ENCODE data around the gene ASPN. TPM values are rescaled to one million over a fixed set of nuclear protein-coding genes. Genes with fewer than 3 reads are reported as not detected.

The ASPN gene
- total and polyA plus RNA-seq, 8 donors = 2.1 to 27.5 (median 5.2) TPM

DNA sequence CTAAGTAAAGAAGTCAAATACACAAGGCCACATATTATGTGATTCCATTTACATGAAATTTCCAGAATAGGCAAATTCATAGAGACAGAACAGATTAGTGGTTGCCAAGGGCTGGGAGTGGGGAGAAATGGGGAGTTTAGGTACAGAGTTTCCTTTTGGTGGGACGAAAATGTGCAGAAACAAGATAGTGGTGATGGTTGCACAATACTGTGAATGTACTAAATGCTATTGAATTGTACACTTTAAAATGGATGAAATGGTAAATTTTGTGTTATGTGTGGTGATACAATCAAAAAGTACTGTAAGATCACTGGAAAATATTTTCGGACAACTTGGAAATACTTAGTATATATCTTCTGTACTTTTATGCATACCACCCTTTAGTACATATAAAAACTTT, 38.5 kb upstream of the ASPN start:
- DNase-seq (no peak), ATAC-seq (no peak)
- Histone ChIP-seq H3K4me3 (no peak overlapping the region), H3K27ac (no peak overlapping the region), H3K36me3 (no peaks in the 10 kb centered on the region), H3K4me1 (no peaks in the 10 kb centered on the region), H3K27me3 (no peaks in the 10 kb centered on the region), H3K9me3 (no peaks in the 10 kb centered on the region)
- intact Hi-C loops (cut with DNase I) = no loop called here
- TF ChIP-seq CTCF (IDR thresholded peaks at IDR 0.05) = no peak

GRCh38 chr9:92518199-92518598, 35.9 kb upstream of the ASPN start:
- no peaks in the 10 kb centered on the region for H3K9me3 ChIP-seq
- H3K27ac ChIP-seq = no peak overlapping the region
- no peaks in the 10 kb centered on the region for H3K27me3 ChIP-seq
- intact Hi-C loops (cut with DNase I) = no loop called here
- H3K4me3 ChIP-seq = no peak overlapping the region
- no peaks in the 10 kb centered on the region for H3K4me1 ChIP-seq
- ATAC-seq (no peak), DNase-seq (no peak)
- H3K36me3 ChIP-seq = no peaks in the 10 kb centered on the region
- TF ChIP-seq CTCF (IDR thresholded peaks at IDR 0.05) = no peak

DNA sequence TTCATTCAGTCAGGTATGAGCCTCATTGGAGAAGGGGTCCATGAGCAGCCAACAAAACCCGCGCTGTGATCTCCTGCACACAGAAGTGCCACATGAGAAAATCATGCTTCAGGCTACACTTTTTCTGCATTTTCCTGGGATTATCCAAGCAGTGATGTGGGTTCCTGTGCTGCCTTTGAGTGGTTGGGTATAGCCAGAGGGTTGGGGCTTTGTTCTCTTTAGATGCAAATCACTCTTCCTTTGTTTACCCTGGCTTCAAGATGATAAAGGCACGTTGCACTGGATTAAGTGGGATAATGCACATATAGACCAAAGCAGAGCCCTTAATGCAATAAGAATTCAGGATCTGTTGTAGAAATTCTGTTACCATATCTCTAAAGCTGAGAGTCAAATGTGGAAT, 34.7 kb upstream of the ASPN start:
- TF ChIP-seq CTCF (IDR thresholded peaks at IDR 0.05) = no peak
- intact Hi-C loops (cut with DNase I) = no loop called here

DNA sequence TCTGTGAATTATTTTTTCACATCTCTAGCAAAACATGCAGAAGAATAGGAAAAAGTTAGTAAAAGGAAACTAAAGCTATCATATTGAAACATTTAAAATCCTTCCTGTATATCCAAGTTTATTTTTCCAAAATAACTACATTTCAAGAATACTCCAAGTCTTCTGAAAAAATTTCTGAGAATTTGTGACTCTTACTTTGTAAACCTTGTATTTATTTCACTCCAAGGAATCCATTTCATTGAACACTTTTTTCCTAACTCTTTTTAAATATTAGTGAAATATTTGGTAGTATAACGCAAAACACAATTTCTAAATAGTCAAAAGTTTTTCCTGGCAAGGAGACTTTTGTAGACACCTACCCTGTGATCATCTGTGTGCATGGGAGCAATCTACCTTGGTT, 34.2 kb upstream of the ASPN start:
- TF ChIP-seq CTCF (IDR thresholded peaks at IDR 0.05) = no peak
- intact Hi-C loops (cut with DNase I) = no loop called here
- ATAC-seq (no peak), DNase-seq (no peak)
- H3K36me3 ChIP-seq = no peaks in the 10 kb centered on the region
- no peaks in the 10 kb centered on the region for H3K27me3 ChIP-seq
- H3K27ac ChIP-seq = no peak overlapping the region
- no peak overlapping the region for H3K4me3 ChIP-seq
- no peaks in the 10 kb centered on the region for H3K9me3 ChIP-seq
- no peaks in the 10 kb centered on the region for H3K4me1 ChIP-seq

More for the DNA sequence above, 34.7 kb upstream of the ASPN start:
- no peak for ATAC-seq
- no peaks in the 10 kb centered on the region for H3K4me1 ChIP-seq
- no peaks in the 10 kb centered on the region for H3K27me3 ChIP-seq
- DNase-seq = no peak
- no peak overlapping the region for H3K27ac ChIP-seq
- H3K4me3 ChIP-seq = no peak overlapping the region
- H3K9me3 ChIP-seq = no peaks in the 10 kb centered on the region
- H3K36me3 ChIP-seq = no peaks in the 10 kb centered on the region

GRCh38 chr9:92514635-92515034, 32.3 kb upstream of the ASPN start:
- intact Hi-C loops (cut with DNase I) = no loop called here
- Histone ChIP-seq H3K27me3 (no peaks in the 10 kb centered on the region), H3K4me3 (no peak overlapping the region), H3K36me3 (no peaks in the 10 kb centered on the region), H3K27ac (no peak overlapping the region), H3K4me1 (no peaks in the 10 kb centered on the region), H3K9me3 (no peaks in the 10 kb centered on the region)
- TF ChIP-seq CTCF (IDR thresholded peaks at IDR 0.05) = no peak
- DNase-seq (no peak), ATAC-seq (no peak)
